K562 (cell line): Measurements from ENCODE around the gene DAPK3. TPM values are rescaled to one million over a fixed set of nuclear protein-coding genes. Genes with fewer than 3 reads are reported as not detected.

Source experiments
- ATAC-seq: fragments of 200-7000 bp; cut with Tn5 transposase; 3 replicates; pipeline ENCODE4 v1.9.1; 2020; ENCODE audit warnings: moderate library complexity
- BruUV-seq: library from RNA; stranded (reverse); fragments of 400-500 nt; replicated peaks from 2 replicates; lab custom pipeline; 2021; lab: Mats Ljungman, UMichigan
- CTCF ChIA-PET: fragments of 300-600 bp; formaldehyde crosslinking; extraction: SDS; loops from one replicate; lab custom pipeline; 2021; ENCODE audit warnings: low intra/inter-chr PET ratio; lab: Yijun Ruan, JAX
- POLR2A ChIA-PET: fragments of 300-600, 350-650 bp; sonication (Branson Sonifier 250); formaldehyde crosslinking; extraction: SDS; loops from one replicate; lab custom pipeline; 2021; ENCODE audit warnings: antibody characterized with exemption, inconsistent platforms; lab: Yijun Ruan, JAX
- DNase-seq, 4 experiments: peaks; one replicate each; pipeline versions ENCODE4 v3.0.0 to v3.0.0-alpha.2; 2011 to 2018; ENCODE audit warnings: low spot score in 3 of 4, mixed read lengths in 3 of 4; ENCODE audit errors: extremely low read depth in 1 of 4
- FAIRE-seq: peaks from 2 replicates; lab custom pipeline; 2011; peaks lifted over from hg19 to GRCh38; lab: Jason Lieb, UNC
- H2AFZ ChIP-seq: 2 replicates; pipeline ENCODE4 v1.6.0; 2011; ENCODE audit warnings: low read depth, low read length, control low read depth, inconsistent platforms
- H3K27ac ChIP-seq: fragments of 200-600 bp; 3 replicates; pipeline ENCODE4 v1.8.0; 2011; ENCODE audit warnings: low read depth, mild to moderate bottlenecking, control low read depth, inconsistent platforms, low read length, moderate library complexity, mixed read lengths; ENCODE audit errors: extremely low read depth
- H3K27me3 ChIP-seq, 2 experiments: fragments of 300-600 bp in 1 of 2; 2 replicates in 1 of 2; 3 replicates in 1 of 2; pipeline versions ENCODE4 v1.6.0 to v1.8.0; 2011; ENCODE audit warnings: inconsistent platforms in 2 of 2, low read length in 2 of 2, mild to moderate bottlenecking in 1 of 2, mixed read lengths in 1 of 2, moderate library complexity in 1 of 2; ENCODE audit not compliant: control insufficient read depth in 2 of 2, insufficient read depth in 2 of 2
- H3K36me3 ChIP-seq: fragments of 300-600 bp; 3 replicates; pipeline ENCODE4 v1.8.0; 2011; ENCODE audit warnings: mild to moderate bottlenecking, low read length, inconsistent platforms; ENCODE audit not compliant: control insufficient read depth, insufficient read depth
- H3K4me1 ChIP-seq, 2 experiments: fragments of 200-600 bp in 1 of 2; replicated peaks in 1 of 2; 2 replicates in 1 of 2; 3 replicates in 1 of 2; pipeline versions ENCODE4 v1.5.1 to v1.8.0; 2011; ENCODE audit warnings: inconsistent platforms in 2 of 2, low read length in 2 of 2, mild to moderate bottlenecking in 1 of 2, mixed read lengths in 1 of 2, moderate library complexity in 1 of 2; ENCODE audit not compliant: control insufficient read depth in 2 of 2, insufficient read depth in 2 of 2
- H3K4me2 ChIP-seq: 2 replicates; pipeline ENCODE4 v1.6.1; 2011; ENCODE audit warnings: low read length, control low read depth, inconsistent platforms, mixed read lengths; ENCODE audit not compliant: insufficient read depth
- H3K4me3 ChIP-seq: fragments of 200-600 bp; sonication (generic), shearing (Covaris generic); 2 replicates; pipeline ENCODE4 v1.5.1; 2016; ENCODE audit warnings: control low read depth, inconsistent platforms
- H3K79me2 ChIP-seq: fragments of 200-600 bp; 3 replicates; pipeline ENCODE4 v1.8.0; 2011; ENCODE audit warnings: low read length, inconsistent platforms; ENCODE audit not compliant: control insufficient read depth, insufficient read depth
- H3K9ac ChIP-seq, 2 experiments: 2 replicates each; pipeline versions ENCODE4 v1.6.0 to v1.6.1; 2011; ENCODE audit warnings: low read depth in 2 of 2, low read length in 2 of 2, control low read depth in 1 of 2, inconsistent platforms in 1 of 2, mild to moderate bottlenecking in 1 of 2, mixed read lengths in 1 of 2; ENCODE audit not compliant: insufficient read depth in 1 of 2
- H3K9me1 ChIP-seq: one replicate; pipeline ENCODE4 v1.6.0; 2011; ENCODE audit warnings: inconsistent platforms, mild to moderate bottlenecking, low read length, moderate library complexity; ENCODE audit not compliant: control insufficient read depth, insufficient read depth
- H3K9me3 ChIP-seq: replicated peaks from 2 replicates; pipeline ENCODE4 v1.5.1; 2011; ENCODE audit warnings: low read depth, low read length, inconsistent platforms; ENCODE audit not compliant: control insufficient read depth, insufficient read depth
- H4K20me1 ChIP-seq: replicated peaks from 2 replicates; pipeline ENCODE4 v1.6.1; 2011; ENCODE audit warnings: low read length, inconsistent platforms, mixed read lengths; ENCODE audit not compliant: control insufficient read depth, insufficient read depth
- CBFB ChIP-seq: sonication (generic); formaldehyde crosslinking; IDR thresholded peaks from 2 replicates; pipeline ENCODE4 v1.4.0; 2020; ENCODE audit warnings: mild to moderate bottlenecking, missing genetic modification reagents
- HNRNPUL1 ChIP-seq: fragments of 200-400 bp; formaldehyde crosslinking; IDR thresholded peaks from 2 replicates; pipeline ENCODE4 v1.6.1; 2017; ENCODE audit warnings: low read length
- IRF2 ChIP-seq: sonication (generic); formaldehyde crosslinking; IDR thresholded peaks from 2 replicates; pipeline ENCODE4 v1.8.1; 2022; ENCODE audit warnings: mild to moderate bottlenecking, missing genetic modification reagents
- JUNB ChIP-seq: fragments of 450-650 bp; formaldehyde crosslinking; conservative IDR thresholded peaks from 2 replicates; pipeline ENCODE4 v1.4.0; 2020; ENCODE audit warnings: mild to moderate bottlenecking
- MED1 ChIP-seq: sonication (generic); formaldehyde crosslinking; IDR thresholded peaks from 2 replicates; pipeline ENCODE4 v1.8.1; 2023; ENCODE audit warnings: missing genetic modification reagents, borderline replicate concordance
- NCOA2 ChIP-seq, 2 experiments: fragments of 450-650 bp; IDR thresholded peaks; 2 replicates each; pipeline ENCODE4 v1.6.1; 2018; ENCODE audit warnings: mild to moderate bottlenecking in 2 of 2, moderate library complexity in 1 of 2; ENCODE audit not compliant: partially characterized antibody in 2 of 2
- POLR2AphosphoS5 ChIP-seq: IDR thresholded peaks from 2 replicates; pipeline ENCODE4 v1.6.1; 2011; ENCODE audit warnings: mild to moderate bottlenecking, low read depth, low read length, moderate library complexity; ENCODE audit not compliant: control insufficient read depth, insufficient read depth
- POLR2G ChIP-seq: fragments of 200-400 bp; formaldehyde crosslinking; IDR thresholded peaks from 2 replicates; pipeline ENCODE4 v1.6.1; 2017; ENCODE audit warnings: low read depth, mild to moderate bottlenecking, antibody characterized with exemption, low read length, moderate library complexity
- PRPF4 ChIP-seq: fragments of 200-400 bp; formaldehyde crosslinking; IDR thresholded peaks from one replicate; pipeline ENCODE4 v1.6.1; 2017; ENCODE audit warnings: low read length, low read depth, mild to moderate bottlenecking; ENCODE audit not compliant: insufficient read depth, poor library complexity, severe bottlenecking
- RBFOX2 ChIP-seq: fragments of 200-400 bp; formaldehyde crosslinking; IDR thresholded peaks from 2 replicates; pipeline ENCODE4 v1.6.1; 2017; ENCODE audit warnings: low read depth, mild to moderate bottlenecking, low read length, moderate library complexity
- RBM22 ChIP-seq: fragments of 200-400 bp; formaldehyde crosslinking; IDR thresholded peaks from 2 replicates; pipeline ENCODE4 v1.6.1; 2018; ENCODE audit warnings: low read length, low read depth; ENCODE audit not compliant: poor library complexity, severe bottlenecking
- RBM25 ChIP-seq: fragments of 200-400 bp; formaldehyde crosslinking; IDR thresholded peaks from 2 replicates; pipeline ENCODE4 v1.6.1; 2018; ENCODE audit warnings: low read length, low read depth, moderate library complexity; ENCODE audit not compliant: severe bottlenecking
- TCFL5 ChIP-seq: fragments of 250-450 bp; sonication (Bioruptor Pico); conservative IDR thresholded peaks from 2 replicates; pipeline ENCODE4 v1.6.1; 2021; ENCODE audit warnings: mild to moderate bottlenecking, moderate library complexity, matching md5 sums
- WGBS: fragments of 100-300 bp; shearing (Covaris generic); methylation state at CpG from one replicate; pipeline ENCODE4 v1.1.6; 2016; ENCODE audit warnings: low coverage, mixed read lengths; ENCODE audit not compliant: insufficient coverage; ENCODE audit errors: missing lambda C conversion rate; 5-methylcytosine and 5-hydroxymethylcytosine counted together
- in situ Hi-C: fragments of 300-500 bp; cut with MboI; formaldehyde crosslinking; loops from 4 replicates; pipeline ENCODE4 v1.15.0; 2018; ENCODE audit warnings: inconsistent platforms, mixed read lengths
- intact Hi-C: fragments of 100-400 bp; cut with micrococcal nuclease; formaldehyde crosslinking; loops from 2 replicates; pipeline ENCODE4 v1.14.2; 2022
- polyA plus RNA-seq, 8 experiments: library from polyadenylated mRNA; depleted of rRNA in 4 of 8; stranded (reverse) in 5 of 8; unstranded in 3 of 8; fragments of >200 nt; fragmentation: Nextera tagmentation in 2 of 8; fragmentation: Illumina TruSeq in 1 of 8; extraction: Ambion mirVana in 2 of 8; extraction: Trizol in 1 of 8; gene quantifications; 2 replicates each; pipeline versions ENCODE4 v1.2.1 to v1.2.3, GENCODE V29; 2011 to 2014; ENCODE audit warnings: inconsistent platforms in 1 of 8, missing spikeins in 1 of 8
- total RNA-seq, 7 experiments: library from RNA; depleted of rRNA in 6 of 7; stranded (reverse); fragments of >200 nt in 6 of 7; fragmentation: Illumina TruSeq in 2 of 7; extraction: Trizol in 2 of 7; gene quantifications; 2 replicates each; pipeline versions ENCODE4 v1.2.1 to v1.2.3, GENCODE V29; 2011 to 2021; ENCODE audit warnings: low replicate concordance in 1 of 7
- TF ChIP-seq, protein P1 (sequence below): fragments of 250-450 bp; sonication (Bioruptor Pico); IDR thresholded peaks from 2 replicates; pipeline ENCODE4 v1.4.0; 2020; ENCODE audit warnings: mild to moderate bottlenecking

DAPK3 gene
- total and polyA plus RNA-seq, 9 of the 15 experiments (the other 6 are each of a cell fraction or from before 2014, with no cell fraction given), result 0.14 to 63.4 (median 25.0) TPM

DNA sequence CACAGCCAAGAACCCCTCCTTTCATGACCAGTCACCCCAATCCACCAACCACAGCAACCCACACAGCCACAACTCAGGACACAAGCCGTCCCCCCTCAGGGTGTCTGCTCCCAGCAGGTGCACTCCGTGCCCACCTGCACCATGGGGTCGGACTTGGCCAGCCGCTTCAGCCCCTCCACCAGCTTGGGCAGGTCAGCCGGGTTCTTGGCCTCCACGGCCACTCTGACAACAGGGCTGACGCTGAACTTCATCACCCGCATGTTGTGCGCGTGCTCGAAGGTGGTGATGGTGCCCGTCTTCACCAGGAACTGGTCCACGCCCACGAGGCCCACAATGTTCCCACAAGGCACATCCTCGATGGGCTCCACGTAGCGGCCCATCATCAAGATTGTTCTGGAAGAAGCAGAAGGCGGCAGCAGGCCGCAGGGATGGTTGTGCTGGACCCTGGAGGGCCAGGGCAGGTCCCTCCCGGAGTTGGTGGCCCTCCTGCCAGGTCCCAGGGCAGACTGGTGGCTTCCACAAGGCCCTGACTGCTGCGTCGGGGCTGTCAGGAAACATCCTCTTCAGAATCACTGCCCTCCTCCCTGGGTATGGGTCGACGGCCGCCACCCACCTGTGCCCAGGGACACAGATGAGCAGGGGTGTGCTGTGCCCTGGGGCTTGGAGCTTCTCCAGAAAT lies 8.9 kb upstream of the DAPK3 start:
- no TSS peak for BruUV-seq
- Histone ChIP-seq H3K4me1 (peaks cover 13 to 73% of the 10 kb centered on the region in 2 experiments; a peak in 4 of 5 replicates), H3K9me1 (peaks cover 35% of the 10 kb centered on the region), H3K9me3 (no peaks in the 10 kb centered on the region), H3K9ac (peak overlapping the region in 1 of 2 experiments; percentile 72; a peak in 2 of 4 replicates), H4K20me1 (peaks cover 88% of the 10 kb centered on the region), H3K27me3 (no peaks in the 10 kb centered on the region), H3K4me2 (no peak overlapping the region), H3K79me2 (peaks cover 76% of the 10 kb centered on the region), H3K4me3 (no peak overlapping the region), H3K27ac (no peak overlapping the region), H3K36me3 (peaks cover 99% of the 10 kb centered on the region), H2AFZ (no peak overlapping the region)
- FAIRE-seq (no peak), ATAC-seq (no peak), DNase-seq (peak in 2 of 4 experiments; percentile 10)
- POLR2A ChIA-PET, result interaction anchor here (0.6 to 9.7 kb wide), 6 partner anchors 8 to 422 kb away, joined by 3 to 215 read pairs (median 4); partner anchors contain the start of gene DAPK3
- in situ Hi-C loops (loop anchor here (5.0 kb wide), 1 partner anchor 222 kb away; no protein-coding TSS in a partner anchor), intact Hi-C loops (no loop called here)
- CTCF ChIA-PET, result no interaction called here
- 98% methylated on average over 24 of the region's 25 CpGs for WGBS
- TF ChIP-seq POLR2G, result peak; percentile 80
- peak; percentile 86 for TF ChIP-seq RBFOX2
- no peak for TF ChIP-seq CBFB
- TF ChIP-seq IRF2 (CRISPR knock-in tag), result peak; percentile 70; the same call in 1 of the 2 replicates
- TF ChIP-seq HNRNPUL1, result no peak
- no peak for TF ChIP-seq JUNB
- TF ChIP-seq PRPF4, result peak; percentile 75
- TF ChIP-seq RBM25, result no peak
- no peak for TF ChIP-seq NCOA2 (IDR thresholded peaks at IDR 0.05; ENCODE audit: partially characterized antibody in 2 of 2)
- TF ChIP-seq, protein P1, sequence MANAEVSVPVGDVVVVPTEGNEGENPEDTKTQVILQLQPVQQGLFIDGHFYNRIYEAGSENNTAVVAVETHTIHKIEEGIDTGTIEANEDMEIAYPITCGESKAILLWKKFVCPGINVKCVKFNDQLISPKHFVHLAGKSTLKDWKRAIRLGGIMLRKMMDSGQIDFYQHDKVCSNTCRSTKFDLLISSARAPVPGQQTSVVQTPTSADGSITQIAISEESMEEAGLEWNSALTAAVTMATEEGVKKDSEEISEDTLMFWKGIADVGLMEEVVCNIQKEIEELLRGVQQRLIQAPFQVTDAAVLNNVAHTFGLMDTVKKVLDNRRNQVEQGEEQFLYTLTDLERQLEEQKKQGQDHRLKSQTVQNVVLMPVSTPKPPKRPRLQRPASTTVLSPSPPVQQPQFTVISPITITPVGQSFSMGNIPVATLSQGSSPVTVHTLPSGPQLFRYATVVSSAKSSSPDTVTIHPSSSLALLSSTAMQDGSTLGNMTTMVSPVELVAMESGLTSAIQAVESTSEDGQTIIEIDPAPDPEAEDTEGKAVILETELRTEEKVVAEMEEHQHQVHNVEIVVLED, result no peak
- TF ChIP-seq TCFL5 (CRISPR knock-in tag), result no peak
- TF ChIP-seq POLR2AphosphoS5, result peak; percentile 76
- TF ChIP-seq MED1, result 0 out of 2 replicates have a peak, but pooled peaks have one; percentile 84
- TF ChIP-seq RBM22, result peak; percentile 96
